ENCODE data around the gene FAHD2A.

FAHD2A gene

GRCh38 chr2:95356821-95357700, 45.4 kb upstream of the FAHD2A start:
- no peak for DNase-seq (ENCODE audit: low read depth in 2 of 2)
- TF ChIP-seq CTCF (IDR thresholded peaks at IDR 0.05; ENCODE audit: low read depth, low read length): no peak
- no peak overlapping the region for H3K4me3 ChIP-seq (replicated peaks in 1 of 2; ENCODE audit: low read depth in 2 of 2, low read length in 2 of 2)

- TF ChIP-seq CTCF (IDR thresholded peaks at IDR 0.05; ENCODE audit: low read depth, low read length): no peak
- no peak for DNase-seq (ENCODE audit: low read depth in 2 of 2)
- H3K4me3 ChIP-seq (replicated peaks in 1 of 2; ENCODE audit: low read depth in 2 of 2, low read length in 2 of 2): no peak overlapping the region
These were observed 44.7 kb upstream of the FAHD2A start for GRCh38 chr2:95357717-95358280.

GRCh38 chr2:95359031-95359430, 43.5 kb upstream of the FAHD2A start:
- H3K4me3 ChIP-seq (replicated peaks in 1 of 2; ENCODE audit: low read depth in 2 of 2, low read length in 2 of 2): no peak overlapping the region
- DNase-seq (ENCODE audit: low read depth in 2 of 2): peak; percentile 61 to 65
- no peak for TF ChIP-seq CTCF (IDR thresholded peaks at IDR 0.05; ENCODE audit: low read depth, low read length)

- no peak overlapping the region for H3K4me3 ChIP-seq (replicated peaks in 1 of 2; ENCODE audit: low read depth in 2 of 2, low read length in 2 of 2)
- TF ChIP-seq CTCF (IDR thresholded peaks at IDR 0.05; ENCODE audit: low read depth, low read length): no peak
- DNase-seq (ENCODE audit: low read depth in 2 of 2): no peak
These were observed 43.0 kb upstream of the FAHD2A start for GRCh38 chr2:95359501-95359930.

GRCh38 chr2:95361216-95361980, 41.1 kb upstream of the FAHD2A start:
- no peak overlapping the region for H3K4me3 ChIP-seq (replicated peaks in 1 of 2; ENCODE audit: low read depth in 2 of 2, low read length in 2 of 2)
- no peak for DNase-seq (ENCODE audit: low read depth in 2 of 2)
- TF ChIP-seq CTCF (IDR thresholded peaks at IDR 0.05; ENCODE audit: low read depth, low read length): no peak

GRCh38 chr2:95362486-95362885, 40.0 kb upstream of the FAHD2A start:
- no peak overlapping the region for H3K4me3 ChIP-seq (replicated peaks in 1 of 2; ENCODE audit: low read depth in 2 of 2, low read length in 2 of 2)
- TF ChIP-seq CTCF (IDR thresholded peaks at IDR 0.05; ENCODE audit: low read depth, low read length): no peak
- DNase-seq (ENCODE audit: low read depth in 2 of 2): no peak
